Fibroblast of lung (primary cell): ENCODE measurements around the gene IARS2. TPM values are rescaled to one million over a fixed set of nuclear protein-coding genes. Genes with fewer than 3 reads are reported as not detected.

Experiments used
- DNase-seq, 2 donors: peaks; one replicate each; pipeline versions ENCODE4 v3.0.0 to v3.0.0-alpha.2; 2010; ENCODE audit warnings: low read depth in 2 of 2
- H2AFZ ChIP-seq: 2 replicates; pipeline ENCODE4 v1.5.1; 2012; ENCODE audit warnings: low read length, control low read depth, inconsistent platforms
- H3K27ac ChIP-seq: 2 replicates; pipeline ENCODE4 v1.5.1; 2011; ENCODE audit warnings: low read length, control low read depth; ENCODE audit not compliant: insufficient read depth
- H3K27me3 ChIP-seq: 2 replicates; pipeline ENCODE4 v1.5.1; 2011; ENCODE audit warnings: mild to moderate bottlenecking, low read length; ENCODE audit not compliant: control insufficient read depth, insufficient read depth
- H3K36me3 ChIP-seq: 2 replicates; pipeline ENCODE4 v1.5.1; 2011; ENCODE audit warnings: low read length; ENCODE audit not compliant: control insufficient read depth, insufficient read depth
- H3K4me1 ChIP-seq: 2 replicates; pipeline ENCODE4 v1.5.1; 2011; ENCODE audit warnings: low read length; ENCODE audit not compliant: control insufficient read depth, insufficient read depth; ENCODE audit errors: extremely low read depth
- H3K4me2 ChIP-seq: 2 replicates; pipeline ENCODE4 v1.5.1; 2011; ENCODE audit warnings: low read length, control low read depth; ENCODE audit not compliant: insufficient read depth; ENCODE audit errors: extremely low read depth
- H3K4me3 ChIP-seq, 4 experiments: fragments of 200-600 bp in 1 of 4; sonication (generic) in 1 of 4; replicated peaks in 1 of 4; 2 replicates each; pipeline ENCODE4 v1.5.1; 2011 to 2016; ENCODE audit warnings: low read length in 4 of 4, low read depth in 3 of 4, mild to moderate bottlenecking in 3 of 4, control low read depth in 2 of 4, inconsistent platforms in 1 of 4, mixed read lengths in 1 of 4; ENCODE audit not compliant: insufficient read depth in 1 of 4; ENCODE audit errors: control extremely low read depth in 1 of 4
- H3K79me2 ChIP-seq: 2 replicates; pipeline ENCODE4 v1.5.1; 2012; ENCODE audit warnings: mild to moderate bottlenecking, low read length, inconsistent platforms; ENCODE audit not compliant: control insufficient read depth, insufficient read depth
- H3K9ac ChIP-seq: 2 replicates; pipeline ENCODE4 v1.5.1; 2011; ENCODE audit warnings: mild to moderate bottlenecking, low read length, control low read depth; ENCODE audit not compliant: insufficient read depth
- H3K9me3 ChIP-seq: 2 replicates; pipeline ENCODE4 v1.5.1; 2012; ENCODE audit warnings: low read depth, low read length; ENCODE audit not compliant: control insufficient read depth, insufficient read depth
- H4K20me1 ChIP-seq: 2 replicates; pipeline ENCODE4 v1.5.1; 2011; ENCODE audit warnings: low read length; ENCODE audit not compliant: control insufficient read depth, insufficient read depth; ENCODE audit errors: extremely low read depth
- EZH2 ChIP-seq: IDR thresholded peaks from 2 replicates; pipeline ENCODE4 v1.5.1; 2012; ENCODE audit warnings: low read length, control low read depth, mild to moderate bottlenecking; ENCODE audit errors: missing control alignments
- polyA minus RNA-seq: library from RNA; depleted of rRNA, polyadenylated mRNA; stranded (reverse); fragments of >200 nt; gene quantifications from 2 replicates; pipeline ENCODE4 v1.2.3, GENCODE V29; 2011; ENCODE audit warnings: low replicate concordance
- polyA plus RNA-seq, 2 donors: library from polyadenylated mRNA; depleted of rRNA in 1 of 2; stranded (reverse) in 1 of 2; unstranded in 1 of 2; fragments of >200 nt; gene quantifications; 2 replicates each; pipeline ENCODE4 v1.2.1, GENCODE V29; 2011 to 2012; ENCODE audit warnings: missing spikeins in 1 of 2
- total RNA-seq: library from RNA; depleted of rRNA; stranded (reverse); fragments of >200 nt; gene quantifications from 2 replicates; pipeline ENCODE4 v1.2.1, GENCODE V29; 2014
- TF ChIP-seq, protein P1 (sequence below), 2 donors: IDR thresholded peaks in 1 of 2; conservative IDR thresholded peaks in 1 of 2; 1 replicate in 1 of 2; 2 replicates in 1 of 2; pipeline ENCODE4 v1.5.1; 2011 to 2012; ENCODE audit warnings: low read length in 2 of 2, control low read depth in 1 of 2, inconsistent platforms in 1 of 2, low read depth in 1 of 2, mild to moderate bottlenecking in 1 of 2

IARS2 gene
- total RNA-seq (88.9 and 99.1 TPM in 2 replicates), polyA plus RNA-seq (34.1 and 37.8 TPM in 2 replicates), polyA minus RNA-seq (56.8 and 59.4 TPM in 2 replicates)
- polyA plus RNA-seq (2012), result 56.5 and 68.4 TPM in 2 replicates

DNA sequence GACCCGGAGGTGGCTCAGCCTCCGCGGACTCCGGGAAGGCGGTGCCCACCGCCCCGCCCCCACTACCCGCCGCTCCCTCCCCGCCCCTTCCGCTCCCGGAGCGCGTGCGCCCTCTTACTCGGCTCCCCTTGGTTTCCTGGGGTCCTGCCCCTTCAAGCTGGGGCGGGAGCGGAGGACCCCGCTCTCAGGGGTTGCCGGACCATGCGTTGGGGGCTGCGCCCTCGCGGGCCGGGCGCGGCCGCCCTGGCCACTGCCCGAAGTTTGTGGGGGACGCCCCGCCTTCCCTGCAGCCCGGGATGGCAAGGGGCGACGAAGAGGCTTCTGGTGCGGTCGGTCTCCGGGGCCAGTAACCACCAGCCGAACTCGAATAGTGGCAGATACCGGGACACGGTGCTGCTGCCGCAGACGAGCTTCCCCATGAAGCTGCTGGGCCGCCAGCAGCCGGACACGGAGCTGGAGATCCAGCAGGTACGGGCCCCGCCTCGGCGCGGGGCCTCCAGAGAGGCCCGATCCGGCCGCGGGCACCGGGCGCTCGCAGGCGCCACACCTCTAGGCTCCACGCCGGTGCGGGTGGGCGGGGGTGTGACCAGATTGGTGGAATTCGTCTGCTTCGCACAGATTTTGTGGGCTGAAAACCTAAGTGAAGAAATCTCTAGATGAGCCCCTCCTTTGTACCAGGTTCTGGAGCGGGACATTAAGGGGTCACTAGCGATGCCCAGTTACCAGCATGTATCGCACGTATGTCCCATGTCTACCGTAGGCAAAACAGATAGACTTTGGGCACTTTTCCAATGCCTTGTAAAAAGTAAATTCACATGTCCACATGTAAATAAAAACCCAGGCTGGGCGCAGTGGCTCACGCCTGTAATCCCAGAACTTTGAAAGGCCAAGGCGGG, at the start of gene IARS2:
Gene IARS2, plus strand, starts transcription at position 117 of the 896 bp plus-strand sequence. Its CDS starts 85 bp downstream, at position 202.
- no peak for TF ChIP-seq EZH2
- TF ChIP-seq, protein P1, sequence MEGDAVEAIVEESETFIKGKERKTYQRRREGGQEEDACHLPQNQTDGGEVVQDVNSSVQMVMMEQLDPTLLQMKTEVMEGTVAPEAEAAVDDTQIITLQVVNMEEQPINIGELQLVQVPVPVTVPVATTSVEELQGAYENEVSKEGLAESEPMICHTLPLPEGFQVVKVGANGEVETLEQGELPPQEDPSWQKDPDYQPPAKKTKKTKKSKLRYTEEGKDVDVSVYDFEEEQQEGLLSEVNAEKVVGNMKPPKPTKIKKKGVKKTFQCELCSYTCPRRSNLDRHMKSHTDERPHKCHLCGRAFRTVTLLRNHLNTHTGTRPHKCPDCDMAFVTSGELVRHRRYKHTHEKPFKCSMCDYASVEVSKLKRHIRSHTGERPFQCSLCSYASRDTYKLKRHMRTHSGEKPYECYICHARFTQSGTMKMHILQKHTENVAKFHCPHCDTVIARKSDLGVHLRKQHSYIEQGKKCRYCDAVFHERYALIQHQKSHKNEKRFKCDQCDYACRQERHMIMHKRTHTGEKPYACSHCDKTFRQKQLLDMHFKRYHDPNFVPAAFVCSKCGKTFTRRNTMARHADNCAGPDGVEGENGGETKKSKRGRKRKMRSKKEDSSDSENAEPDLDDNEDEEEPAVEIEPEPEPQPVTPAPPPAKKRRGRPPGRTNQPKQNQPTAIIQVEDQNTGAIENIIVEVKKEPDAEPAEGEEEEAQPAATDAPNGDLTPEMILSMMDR (conservative IDR thresholded peaks at IDR 0.05 in 1 of 2, IDR thresholded peaks at IDR 0.05 in 1 of 2; ENCODE audit: low read depth in 1 of 2, low read length in 2 of 2), result no peak

DNA sequence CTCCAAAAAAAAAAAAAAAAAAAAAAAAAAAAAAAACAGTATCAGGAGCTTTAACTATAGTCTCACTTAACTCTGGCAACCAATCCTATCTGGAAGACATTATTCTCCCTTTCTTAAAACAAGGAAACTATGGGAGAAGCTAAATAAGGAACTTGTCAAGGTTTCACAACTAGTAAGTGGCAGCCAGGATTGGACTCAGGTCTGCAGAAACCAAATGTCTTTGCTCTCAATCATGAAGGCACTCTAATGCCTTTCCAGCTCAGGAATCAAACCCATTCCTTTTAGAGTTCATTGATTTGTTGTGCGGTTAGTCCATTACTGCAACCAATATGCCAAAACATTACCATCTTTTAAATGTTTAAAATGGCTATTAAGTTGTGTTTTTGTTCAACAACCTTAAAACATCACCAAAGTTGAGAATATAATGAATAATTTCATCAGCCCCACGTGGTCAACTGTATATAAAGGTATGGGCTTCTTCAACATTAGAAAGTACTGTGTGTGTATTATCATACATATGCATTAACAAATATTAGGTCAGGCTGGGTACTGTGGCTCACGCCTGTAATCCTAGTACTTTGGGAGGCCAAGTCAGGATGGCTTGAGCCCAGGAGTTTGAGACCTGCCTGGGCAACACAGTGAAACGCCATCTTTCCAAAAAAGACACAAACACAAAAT, 49.1 kb upstream of the IARS2 start:
- peaks cover 41% of the 10 kb centered on the region for H3K79me2 ChIP-seq
- DNase-seq, result peak in 1 of 2 donors; percentile 3
- H3K9me3 ChIP-seq, result no peaks in the 10 kb centered on the region
- H3K9ac ChIP-seq, result no peak overlapping the region
- H3K27ac ChIP-seq, result no peak overlapping the region
- H3K27me3 ChIP-seq, result no peaks in the 10 kb centered on the region
- H4K20me1 ChIP-seq, result no peaks in the 10 kb centered on the region
- peak overlapping the region; percentile 80 for H3K4me2 ChIP-seq
- H3K4me3 ChIP-seq, result peak overlapping the region; percentile 82 to 100 (median 98)
- peaks cover 1% of the 10 kb centered on the region for H3K36me3 ChIP-seq
- H2AFZ ChIP-seq, result no peak overlapping the region
- TF ChIP-seq, protein P1 (conservative IDR thresholded peaks at IDR 0.05 in 1 of 2, IDR thresholded peaks at IDR 0.05 in 1 of 2; ENCODE audit: low read depth in 1 of 2, low read length in 2 of 2), result no peak
- no peak for TF ChIP-seq EZH2
- H3K4me1 ChIP-seq, result no peaks in the 10 kb centered on the region

More for the DNA sequence above, at the start of gene IARS2:
- peak within 1 kb of the TSS; percentile 82 for H2AFZ ChIP-seq
- H3K79me2 ChIP-seq, result peaks cover 14% of the 10 kb centered on the region
- no peaks in the 10 kb centered on the region for H3K9me3 ChIP-seq
- peak within 1 kb of the TSS; percentile 67 for H3K9ac ChIP-seq
- H3K4me1 ChIP-seq, result peaks cover 4% of the 10 kb centered on the region
- peak within 1 kb of the TSS; percentile 75 for H3K4me2 ChIP-seq
- peak within 1 kb of the TSS; percentile 75 to 96 (median 84) for H3K4me3 ChIP-seq
- H3K27me3 ChIP-seq, result no peaks in the 10 kb centered on the region
- H4K20me1 ChIP-seq, result no peaks in the 10 kb centered on the region
- peaks cover 2% of the 10 kb centered on the region for H3K36me3 ChIP-seq
- peak within 1 kb of the TSS; percentile 30 for H3K27ac ChIP-seq
- peak; percentile 80 to 83 for DNase-seq
